Epithelial cell of proximal tubule (primary cell): ENCODE data around the gene SPEM2. TPM values are rescaled to one million over a fixed set of nuclear protein-coding genes. Genes with fewer than 3 reads are reported as not detected.

Experiments
- DNase-seq: peaks from one replicate; pipeline ENCODE4 v3.0.0-alpha.2; 2011; ENCODE audit warnings: low read depth
- H3K4me3 ChIP-seq: 2 replicates; pipeline ENCODE4 v1.5.1; 2011; ENCODE audit warnings: low read depth, mild to moderate bottlenecking, low read length
- total RNA-seq: library from RNA; depleted of rRNA; stranded (reverse); fragments of >200 nt; gene quantifications from 2 replicates; pipeline ENCODE4 v1.2.3, GENCODE V29; 2015
- TF ChIP-seq, protein P1 (sequence below): conservative IDR thresholded peaks from 2 replicates; pipeline ENCODE4 v1.5.1; 2012; ENCODE audit warnings: low read depth, mild to moderate bottlenecking, low read length

Gene SPEM2
- total RNA-seq, 1 donor from 2014 or later = not detected

DNA sequence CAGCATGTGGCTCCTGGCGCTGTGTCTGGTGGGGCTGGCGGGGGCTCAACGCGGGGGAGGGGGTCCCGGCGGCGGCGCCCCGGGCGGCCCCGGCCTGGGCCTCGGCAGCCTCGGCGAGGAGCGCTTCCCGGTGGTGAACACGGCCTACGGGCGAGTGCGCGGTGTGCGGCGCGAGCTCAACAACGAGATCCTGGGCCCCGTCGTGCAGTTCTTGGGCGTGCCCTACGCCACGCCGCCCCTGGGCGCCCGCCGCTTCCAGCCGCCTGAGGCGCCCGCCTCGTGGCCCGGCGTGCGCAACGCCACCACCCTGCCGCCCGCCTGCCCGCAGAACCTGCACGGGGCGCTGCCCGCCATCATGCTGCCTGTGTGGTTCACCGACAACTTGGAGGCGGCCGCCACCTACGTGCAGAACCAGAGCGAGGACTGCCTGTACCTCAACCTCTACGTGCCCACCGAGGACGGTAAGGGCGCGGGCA, 17.1 kb upstream of the SPEM2 start:
- DNase-seq = no peak
- H3K4me3 ChIP-seq = no peak overlapping the region

DNA sequence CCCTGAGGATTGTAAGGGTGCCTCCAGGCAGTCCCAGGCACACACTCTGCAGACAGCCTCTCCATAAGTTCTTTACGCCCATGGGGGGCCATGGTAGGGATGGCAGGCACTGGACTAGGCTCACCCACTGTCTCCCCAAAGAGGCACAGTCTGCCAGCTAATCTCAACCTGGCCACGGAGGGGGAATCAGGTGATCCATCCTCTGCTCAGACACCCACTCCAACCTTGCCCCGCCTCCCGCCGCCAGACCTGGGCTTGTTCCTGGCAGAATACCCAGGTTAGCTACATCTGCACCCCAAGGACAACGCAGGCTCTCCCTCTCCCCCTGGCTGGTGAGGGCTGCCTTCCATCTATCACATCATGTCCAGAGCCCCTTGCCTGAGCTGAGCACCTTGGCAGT, 16.6 kb upstream of the SPEM2 start:
- H3K4me3 ChIP-seq = no peak overlapping the region
- no peak for DNase-seq

More for the DNA sequence above, 17.1 kb upstream of the SPEM2 start:
- TF ChIP-seq, protein P1, sequence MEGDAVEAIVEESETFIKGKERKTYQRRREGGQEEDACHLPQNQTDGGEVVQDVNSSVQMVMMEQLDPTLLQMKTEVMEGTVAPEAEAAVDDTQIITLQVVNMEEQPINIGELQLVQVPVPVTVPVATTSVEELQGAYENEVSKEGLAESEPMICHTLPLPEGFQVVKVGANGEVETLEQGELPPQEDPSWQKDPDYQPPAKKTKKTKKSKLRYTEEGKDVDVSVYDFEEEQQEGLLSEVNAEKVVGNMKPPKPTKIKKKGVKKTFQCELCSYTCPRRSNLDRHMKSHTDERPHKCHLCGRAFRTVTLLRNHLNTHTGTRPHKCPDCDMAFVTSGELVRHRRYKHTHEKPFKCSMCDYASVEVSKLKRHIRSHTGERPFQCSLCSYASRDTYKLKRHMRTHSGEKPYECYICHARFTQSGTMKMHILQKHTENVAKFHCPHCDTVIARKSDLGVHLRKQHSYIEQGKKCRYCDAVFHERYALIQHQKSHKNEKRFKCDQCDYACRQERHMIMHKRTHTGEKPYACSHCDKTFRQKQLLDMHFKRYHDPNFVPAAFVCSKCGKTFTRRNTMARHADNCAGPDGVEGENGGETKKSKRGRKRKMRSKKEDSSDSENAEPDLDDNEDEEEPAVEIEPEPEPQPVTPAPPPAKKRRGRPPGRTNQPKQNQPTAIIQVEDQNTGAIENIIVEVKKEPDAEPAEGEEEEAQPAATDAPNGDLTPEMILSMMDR = no peak

DNA sequence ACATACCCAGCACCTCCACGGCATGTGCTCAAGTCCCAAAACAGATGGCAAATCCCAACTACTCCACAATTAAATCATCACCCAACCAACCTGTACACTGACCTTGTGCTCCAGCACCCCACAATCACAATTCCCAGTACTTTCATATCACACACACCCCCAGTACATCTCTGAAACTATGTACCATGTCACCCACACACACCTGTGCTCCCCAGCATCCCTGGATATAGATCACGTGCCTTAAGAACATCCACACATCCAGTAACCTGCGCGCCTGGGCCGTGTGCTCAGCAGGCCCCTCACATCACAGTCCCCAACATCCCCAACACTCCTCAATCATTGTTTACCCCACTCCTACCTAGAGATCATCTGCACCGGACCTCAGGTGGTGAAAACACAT, 15.7 kb upstream of the SPEM2 start:
- TF ChIP-seq, protein P1 = no peak
- DNase-seq = no peak
- no peak overlapping the region for H3K4me3 ChIP-seq

More for the DNA sequence above, 16.6 kb upstream of the SPEM2 start:
- TF ChIP-seq, protein P1 = no peak

DNA sequence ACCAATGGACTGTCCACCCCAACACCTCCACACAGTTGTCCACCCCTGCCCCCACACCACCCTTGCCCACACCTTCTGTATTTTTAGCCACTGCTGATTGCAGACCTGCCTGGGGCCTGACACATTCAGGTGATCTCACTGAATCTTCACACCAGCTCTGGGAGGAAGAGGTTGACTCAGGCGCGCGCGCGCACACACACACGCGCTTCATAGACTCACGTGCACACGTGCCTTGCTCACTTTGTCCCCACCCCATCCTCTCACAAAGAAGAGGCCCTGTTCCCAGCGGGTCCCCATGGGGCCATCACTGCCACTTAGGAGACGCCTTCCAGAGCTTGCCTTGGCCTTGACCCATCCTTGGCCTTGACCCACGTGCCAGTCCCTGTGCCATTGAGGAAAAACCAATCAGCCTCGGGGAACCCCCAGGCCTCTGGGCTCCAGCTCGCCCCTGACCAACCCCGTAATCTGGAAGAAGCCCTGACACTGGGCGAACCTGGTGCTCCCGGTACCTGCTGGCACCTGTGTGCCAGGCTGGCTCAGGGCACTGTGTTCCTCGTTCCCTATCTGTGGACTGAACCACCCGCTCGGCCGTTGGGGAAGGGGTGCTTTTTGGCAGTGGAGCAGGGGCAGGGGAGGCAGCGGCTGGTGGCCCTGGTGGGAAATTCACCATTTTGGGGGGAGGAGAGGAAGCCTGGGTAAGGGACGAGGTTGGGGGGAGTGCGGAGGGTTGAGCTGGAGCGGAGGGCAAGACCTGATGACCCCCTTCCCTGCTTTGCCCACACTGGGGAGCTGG, 14.6 kb upstream of the SPEM2 start:
- TF ChIP-seq, protein P1 = no peak
- no peak for DNase-seq
- H3K4me3 ChIP-seq = no peak overlapping the region

DNA sequence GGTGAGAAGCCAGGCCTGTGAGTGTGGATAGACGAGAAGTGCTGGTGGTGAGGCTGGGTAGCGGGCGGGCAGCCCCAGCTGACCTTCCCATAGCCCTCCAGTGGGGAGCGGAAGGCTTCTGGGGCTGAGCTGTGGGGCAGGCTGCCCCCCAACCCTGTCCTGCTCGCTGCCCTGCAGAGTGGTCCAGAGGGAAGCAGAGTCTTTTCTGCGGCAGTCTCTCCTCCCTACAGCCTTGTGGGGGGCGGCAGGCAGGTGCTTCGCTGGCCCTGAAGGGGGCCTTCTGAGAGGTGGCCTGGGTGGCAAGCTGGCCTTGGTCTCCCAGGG, 14.0 kb upstream of the SPEM2 start:
- no peak overlapping the region for H3K4me3 ChIP-seq
- no peak for DNase-seq
- TF ChIP-seq, protein P1 = no peak

DNA sequence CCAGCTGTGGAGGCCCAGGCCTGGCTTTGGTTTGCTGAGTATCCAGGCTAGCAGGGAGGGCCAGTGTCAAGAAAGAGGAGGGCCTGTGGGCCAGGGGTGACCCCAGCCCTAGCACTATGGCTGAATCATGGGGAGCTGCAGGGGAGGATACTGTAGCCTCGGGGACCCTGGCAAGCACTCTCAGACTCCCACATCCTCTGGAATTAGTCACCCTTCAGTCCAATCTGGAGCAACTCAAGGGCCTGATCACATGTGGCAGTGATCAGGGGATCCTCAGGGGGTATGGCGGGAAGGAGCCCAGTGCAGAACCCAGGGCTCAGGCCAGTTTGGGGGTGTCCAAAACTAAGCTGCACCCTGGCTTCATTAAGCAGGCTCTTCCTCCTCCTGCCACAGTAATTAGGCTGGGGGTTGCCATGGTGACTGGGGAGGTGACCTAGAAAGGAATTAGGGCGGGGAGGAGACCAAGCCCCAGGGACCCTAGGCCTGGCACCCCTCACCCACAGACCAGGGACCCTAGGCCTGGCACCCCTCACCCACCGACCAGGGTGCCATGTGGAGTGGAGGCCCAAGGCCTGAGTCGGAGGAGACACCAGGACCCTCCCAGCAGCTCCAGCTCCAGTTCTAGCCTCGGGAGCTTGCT, 11.9 kb upstream of the SPEM2 start:
- TF ChIP-seq, protein P1 = no peak
- no peak for DNase-seq
- no peak overlapping the region for H3K4me3 ChIP-seq
